GM21717 (cell line): ENCODE data around the gene DQX1.
A peak's percentile ranks its signal among the peaks of the same experiment; 100 is the strongest.

ENCODE experiments used
- ATAC-seq: cut with Tn5 transposase; IDR thresholded peaks from one replicate; pipeline ENCODE4 v1.9.1; 2021; ENCODE audit warnings: mild to moderate bottlenecking, moderate library complexity; ENCODE audit not compliant: unreplicated experiment

Gene DQX1

DNA sequence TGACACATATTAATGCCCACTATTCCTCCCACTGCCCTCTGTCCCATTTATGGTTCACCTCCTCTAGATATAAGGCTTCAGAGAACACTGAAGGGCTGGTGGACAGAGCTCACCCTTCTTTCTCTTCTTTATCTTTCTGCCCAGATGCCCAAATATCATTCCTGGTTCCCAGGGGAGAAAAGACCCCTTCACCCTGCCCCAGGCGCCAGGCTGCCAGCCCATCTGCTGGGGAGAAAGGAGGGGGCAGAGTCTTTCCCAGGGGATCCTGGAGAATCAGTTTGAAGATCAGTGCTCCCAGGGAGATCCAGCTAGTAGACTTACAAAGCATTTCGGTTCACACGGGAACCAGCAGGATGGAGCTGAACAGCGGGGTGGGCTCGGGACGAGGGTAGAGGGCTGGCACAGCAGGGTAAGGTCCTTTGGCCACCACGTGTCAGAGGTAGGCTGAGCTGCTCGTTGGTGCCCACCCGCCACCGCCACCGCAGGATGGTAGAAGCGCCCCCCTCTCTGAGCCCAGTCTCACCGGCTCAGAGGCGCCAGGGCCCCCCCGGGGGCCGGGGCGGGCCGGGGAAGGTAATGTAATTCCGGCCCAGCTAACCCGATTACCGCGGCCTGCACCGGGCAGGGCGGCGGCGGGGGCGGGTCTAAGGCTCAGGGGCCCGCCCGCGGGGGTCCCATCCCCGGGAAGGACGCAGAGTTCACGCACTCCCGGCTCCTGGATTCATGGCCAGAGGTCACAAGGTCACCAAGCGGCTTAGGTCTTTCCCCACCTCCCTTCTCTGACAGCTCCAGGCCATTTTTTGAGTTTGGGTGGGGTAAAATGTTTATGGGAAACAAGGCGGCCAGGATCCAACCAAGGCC, 13.1 kb downstream of the DQX1 start:
- ATAC-seq: no peak

DNA sequence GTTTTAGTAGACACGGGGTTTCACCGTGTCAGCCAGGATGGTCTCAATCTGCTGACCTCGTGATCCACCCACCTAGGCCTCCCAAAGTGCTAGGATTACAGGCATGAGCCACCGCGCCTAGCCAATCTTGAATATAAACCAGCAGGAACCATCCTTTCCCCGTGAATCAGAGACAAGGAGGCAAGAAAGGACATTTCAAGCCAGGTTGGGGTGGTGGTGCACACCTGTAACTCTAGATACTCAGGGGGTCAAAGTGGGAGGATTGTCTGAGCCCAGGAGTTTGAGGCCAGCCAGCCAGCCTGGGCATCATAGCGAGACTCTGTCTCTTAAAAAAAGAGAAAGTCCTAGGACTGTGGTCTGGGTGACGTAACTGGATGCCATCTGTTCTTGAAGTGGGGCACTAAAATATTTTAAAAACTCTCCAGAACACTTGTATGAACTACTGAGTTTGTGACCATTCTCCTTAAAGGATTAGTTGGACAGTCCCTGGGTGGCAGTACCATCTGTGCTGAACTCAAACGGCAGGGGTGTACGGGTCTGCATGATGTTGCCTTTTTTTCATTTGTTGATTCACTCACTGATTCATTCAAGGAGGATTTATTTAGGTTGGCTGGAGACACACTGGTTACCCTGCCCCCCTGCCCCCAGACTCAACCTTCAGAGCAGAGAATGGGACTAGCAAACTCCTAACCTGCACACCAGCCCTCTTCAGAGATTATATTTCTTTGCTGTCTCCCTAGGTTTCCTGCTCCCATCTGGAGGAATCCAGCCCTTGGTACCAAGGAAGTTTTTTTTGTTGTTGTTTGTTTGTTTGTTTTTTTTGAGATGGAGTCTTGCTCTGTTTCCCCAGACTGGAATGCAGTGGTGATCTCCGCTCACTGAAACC, 14.7 kb downstream of the DQX1 start:
- ATAC-seq: no peak

DNA sequence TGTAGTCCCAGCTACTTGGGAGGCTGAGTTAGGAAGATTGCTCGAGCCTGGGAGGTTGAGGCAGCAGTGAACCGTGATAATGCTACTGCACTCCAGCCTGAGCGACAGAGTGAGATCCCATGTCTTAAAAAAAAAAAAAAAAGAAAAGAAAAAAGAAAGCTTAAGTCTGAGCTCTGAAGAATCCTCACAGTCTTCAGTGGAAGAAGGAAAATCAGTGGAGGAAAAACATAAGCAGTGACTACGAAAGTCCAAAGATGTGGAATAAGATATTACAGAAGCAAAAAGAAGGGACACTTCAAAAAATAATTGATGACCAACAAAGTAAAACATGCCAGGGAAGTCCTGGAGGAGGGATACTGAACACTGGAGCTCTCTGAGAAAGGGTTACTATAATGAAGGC, 15.8 kb downstream of the DQX1 start:
- ATAC-seq: no peak

DNA sequence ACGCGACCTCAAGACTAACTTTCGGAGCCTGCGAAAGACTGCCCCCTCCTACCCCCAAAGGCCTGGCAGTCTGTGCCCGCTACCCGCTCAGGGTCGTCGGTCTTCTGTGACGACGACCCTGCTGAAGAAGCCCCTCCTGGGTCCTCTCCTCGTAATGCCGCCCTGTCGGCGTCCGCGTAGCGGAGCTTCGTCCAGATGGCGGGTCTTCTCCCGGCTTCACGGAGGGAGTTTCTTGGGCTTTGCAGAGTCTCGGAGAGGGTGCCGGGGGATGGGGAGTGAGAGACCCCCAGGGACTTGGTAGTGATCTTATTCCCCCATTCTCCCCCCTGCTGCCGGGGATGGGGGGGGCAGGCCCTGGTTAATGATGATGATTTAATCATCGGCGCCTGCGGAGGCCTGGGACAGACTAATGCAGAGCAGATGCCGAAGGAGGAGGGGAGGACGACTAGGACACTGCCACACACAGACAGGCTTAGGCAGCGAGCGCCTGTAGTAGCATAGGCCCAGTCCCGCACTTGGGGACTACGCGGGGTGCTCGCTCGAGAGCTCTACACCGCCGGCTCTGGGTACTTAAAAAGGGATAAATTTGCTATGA, 18.0 kb downstream of the DQX1 start:
- ATAC-seq: peak; percentile 10

DNA sequence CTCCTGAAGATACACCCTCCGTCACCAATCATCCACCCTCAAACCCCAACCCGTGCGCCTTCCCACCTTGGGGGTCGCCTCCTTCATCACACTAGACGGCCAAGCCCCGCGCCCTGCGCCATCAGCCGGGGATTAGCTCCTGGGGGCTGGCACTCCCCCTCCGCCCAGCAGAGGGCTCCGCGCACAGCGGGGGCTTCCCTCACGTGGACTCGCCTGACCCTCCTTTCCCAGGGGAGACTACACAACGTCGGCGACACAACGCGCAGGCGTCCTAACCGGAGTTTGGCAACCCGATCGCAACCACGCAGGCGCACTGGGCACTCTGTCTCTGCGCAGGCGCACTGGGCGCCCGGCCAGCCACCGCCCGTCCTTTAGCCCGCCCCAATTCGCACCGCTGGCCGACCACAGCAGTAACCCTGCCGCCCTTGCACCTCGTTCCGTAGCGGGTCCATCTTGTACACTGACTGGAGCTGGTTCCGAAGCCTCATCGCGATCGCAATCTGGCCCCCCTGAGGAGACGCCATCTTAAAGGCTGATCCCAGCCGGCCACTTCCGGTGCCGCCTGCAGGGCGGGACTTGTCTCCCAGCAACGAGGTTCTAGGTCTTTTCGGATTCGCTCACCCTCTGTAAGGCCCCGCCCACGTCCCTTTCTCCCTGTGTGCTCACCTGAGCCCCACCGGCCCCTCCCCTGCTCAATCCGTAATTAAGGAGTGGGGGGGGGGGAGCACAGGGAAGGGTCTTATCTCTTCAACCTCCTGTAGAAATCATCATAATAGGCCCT, 18.7 kb downstream of the DQX1 start, which contains the start of gene PCGF1:
Gene PCGF1 (minus strand): TSS at position 551 of the 781 bp plus-strand sequence. CDS start 27 bp downstream, at position 524.
- ATAC-seq: peak; percentile 91

DNA sequence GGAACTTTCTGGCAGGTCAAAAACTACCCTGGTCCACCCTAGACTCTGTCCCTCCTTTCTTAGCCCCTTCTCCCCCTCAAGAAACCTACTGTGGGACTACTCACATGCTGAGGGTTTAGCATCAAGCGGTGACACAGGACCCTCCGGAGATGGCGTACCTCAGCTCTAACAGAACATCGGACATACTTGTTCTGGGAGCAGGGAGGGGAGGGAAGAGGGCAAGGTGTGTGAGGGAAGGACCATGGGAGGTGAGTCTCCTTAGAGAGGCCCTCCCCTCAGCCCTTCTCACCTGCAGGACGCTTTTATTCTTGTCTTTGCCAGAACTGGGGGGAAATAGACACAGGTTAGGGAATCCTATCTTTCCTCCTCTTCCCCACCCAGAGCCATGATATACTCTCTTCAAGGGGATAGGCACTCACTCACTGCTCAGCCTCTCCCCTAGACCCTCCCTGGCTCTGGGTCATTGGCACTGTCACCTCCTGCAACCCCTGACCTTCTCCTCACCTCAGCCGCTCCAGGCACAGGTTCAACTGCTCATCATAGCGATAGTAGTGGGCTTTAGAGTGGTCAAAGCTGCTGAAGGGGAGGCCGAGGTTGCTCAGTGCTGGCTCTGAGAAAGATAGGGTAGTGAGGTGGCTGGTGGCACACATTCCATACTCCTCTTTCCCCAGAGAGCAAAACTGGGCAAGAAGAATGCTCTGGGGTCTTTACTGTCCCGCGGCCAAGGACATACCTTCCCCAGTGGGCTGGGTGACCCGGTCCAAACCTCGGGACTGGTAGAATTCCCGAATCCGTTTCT, 20.4 kb downstream of the DQX1 start:
- ATAC-seq: no peak

DNA sequence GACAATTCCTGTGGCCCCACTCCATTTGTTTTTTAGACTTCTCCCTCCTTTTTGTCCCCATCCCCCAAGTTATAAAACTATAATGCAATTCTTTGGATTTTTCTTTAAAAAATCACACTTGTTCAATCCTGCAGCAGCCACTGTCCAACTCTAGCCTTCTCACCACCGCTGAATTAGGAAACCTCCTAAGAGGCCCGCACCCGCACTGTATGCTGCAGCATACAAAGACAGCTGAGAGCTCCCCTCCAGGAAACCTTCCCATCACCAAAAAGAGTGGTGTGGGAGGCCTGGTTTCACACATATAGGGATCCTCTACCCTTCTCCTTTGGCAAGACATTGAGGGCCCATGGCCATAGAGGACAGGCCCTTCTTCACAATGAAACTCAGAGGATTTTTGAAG, 21.4 kb downstream of the DQX1 start:
- ATAC-seq: no peak

DNA sequence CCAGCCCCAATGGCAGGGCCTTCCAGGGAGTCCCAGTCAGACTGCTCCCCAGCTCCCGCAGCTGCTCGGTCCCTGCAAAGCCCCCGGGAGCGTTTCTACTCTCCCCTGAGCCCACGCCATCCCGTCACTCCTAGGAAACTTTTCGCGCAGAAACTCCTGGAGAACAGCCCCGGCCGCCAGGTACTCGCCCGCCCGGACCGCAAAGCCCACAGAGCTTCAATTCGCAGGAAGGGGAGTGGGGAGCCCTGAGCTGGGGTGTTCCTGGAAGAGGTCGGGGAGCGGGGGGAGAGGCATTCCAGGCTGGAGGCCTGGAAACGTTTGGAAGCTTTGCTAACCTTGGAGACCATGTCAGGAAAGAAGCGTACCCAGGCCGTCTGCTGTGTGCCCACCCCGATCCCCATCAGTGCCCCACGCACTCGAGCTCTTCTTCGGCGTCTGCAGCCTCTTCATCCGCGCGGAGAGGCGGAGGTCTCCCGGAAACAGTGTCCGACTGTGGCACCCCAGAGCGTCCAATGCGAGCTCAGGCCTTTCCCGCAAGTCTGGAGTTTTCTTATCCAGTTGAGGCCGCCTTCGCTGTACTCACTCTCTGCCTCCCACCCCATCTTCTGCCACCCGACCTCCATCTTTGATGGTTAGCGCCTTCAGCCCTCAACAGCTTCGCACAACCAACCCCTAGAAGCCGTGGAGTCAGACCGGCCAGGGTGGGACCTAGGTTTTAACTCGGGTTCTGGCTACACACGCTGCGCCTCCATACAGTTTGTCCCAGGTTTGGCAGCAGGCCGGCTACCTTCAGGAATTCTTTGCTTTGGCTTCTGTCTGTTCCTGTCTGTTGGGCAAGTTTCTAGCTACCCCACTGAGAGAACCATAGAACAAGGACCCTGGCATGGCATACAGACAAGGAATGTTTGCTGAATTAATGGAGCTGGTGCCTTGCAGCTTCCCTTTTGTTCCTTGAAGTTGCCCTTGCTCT, 22.2 kb downstream of the DQX1 start:
- no peak for ATAC-seq

DNA sequence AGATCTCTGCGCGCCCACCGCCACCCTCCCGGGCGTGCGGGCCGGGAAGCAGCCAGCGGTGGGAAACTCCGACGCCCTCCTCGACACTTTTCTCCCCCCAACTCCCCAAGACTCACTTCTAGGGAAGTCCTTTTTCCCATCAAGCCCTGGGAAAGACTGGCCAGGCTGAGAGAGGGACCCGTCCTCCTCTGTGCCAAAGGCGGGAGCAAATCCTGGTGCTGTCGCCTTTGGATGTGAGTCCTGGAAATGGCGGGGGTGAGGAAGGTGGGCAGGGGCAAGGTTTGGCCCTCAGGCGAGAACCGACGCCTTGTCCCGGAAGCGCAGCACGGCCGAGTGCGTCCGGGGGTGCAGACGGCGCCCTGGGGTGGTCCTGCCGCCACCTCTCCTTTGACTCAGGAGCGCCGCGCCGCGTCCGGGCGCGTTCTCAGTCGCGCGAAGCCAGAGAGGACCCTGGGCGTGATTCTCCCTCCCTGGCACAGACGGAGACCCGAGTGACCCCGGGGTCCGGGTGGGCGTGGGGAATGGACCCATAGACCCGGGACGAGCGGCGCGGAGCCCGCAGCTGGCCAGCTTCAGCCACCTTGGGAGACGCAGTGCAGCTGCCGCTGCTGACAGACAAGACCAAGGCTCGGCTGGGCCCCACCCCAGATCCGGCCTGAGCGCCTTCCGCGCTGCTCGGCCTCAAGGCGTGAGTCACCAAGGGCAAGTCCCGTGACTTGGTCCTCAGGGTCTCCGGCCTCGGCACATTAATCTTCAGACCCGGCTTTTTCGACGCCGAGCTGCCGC, 23.1 kb downstream of the DQX1 start:
- no peak for ATAC-seq

DNA sequence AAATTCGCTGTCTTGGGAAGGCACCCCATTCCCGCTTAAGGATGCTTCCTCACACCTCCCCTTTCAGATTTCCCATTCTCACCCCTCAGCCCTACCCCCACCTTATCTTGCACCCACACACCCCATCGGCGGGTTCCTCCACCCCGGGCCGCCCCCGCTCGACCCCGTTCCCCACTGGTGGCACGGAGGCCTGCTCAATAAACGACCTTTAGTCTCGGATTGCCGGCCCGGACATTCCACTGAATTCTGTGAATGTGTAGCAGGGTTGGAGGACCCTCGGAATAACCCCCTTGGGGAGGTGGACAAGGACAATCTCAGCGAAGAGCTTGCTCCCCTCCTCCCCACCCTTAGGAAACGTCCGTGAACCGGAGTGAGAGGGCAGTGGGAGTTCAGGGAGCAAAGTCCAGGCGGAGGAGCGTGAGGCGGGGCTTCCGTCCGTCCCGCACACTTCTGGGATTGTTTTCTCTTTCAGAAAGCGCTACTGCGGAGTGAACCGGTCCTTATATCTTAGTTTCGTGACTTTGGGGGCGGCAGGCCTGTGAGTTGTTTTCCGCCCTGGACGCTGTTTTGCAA, 23.8 kb downstream of the DQX1 start:
- ATAC-seq: no peak

DNA sequence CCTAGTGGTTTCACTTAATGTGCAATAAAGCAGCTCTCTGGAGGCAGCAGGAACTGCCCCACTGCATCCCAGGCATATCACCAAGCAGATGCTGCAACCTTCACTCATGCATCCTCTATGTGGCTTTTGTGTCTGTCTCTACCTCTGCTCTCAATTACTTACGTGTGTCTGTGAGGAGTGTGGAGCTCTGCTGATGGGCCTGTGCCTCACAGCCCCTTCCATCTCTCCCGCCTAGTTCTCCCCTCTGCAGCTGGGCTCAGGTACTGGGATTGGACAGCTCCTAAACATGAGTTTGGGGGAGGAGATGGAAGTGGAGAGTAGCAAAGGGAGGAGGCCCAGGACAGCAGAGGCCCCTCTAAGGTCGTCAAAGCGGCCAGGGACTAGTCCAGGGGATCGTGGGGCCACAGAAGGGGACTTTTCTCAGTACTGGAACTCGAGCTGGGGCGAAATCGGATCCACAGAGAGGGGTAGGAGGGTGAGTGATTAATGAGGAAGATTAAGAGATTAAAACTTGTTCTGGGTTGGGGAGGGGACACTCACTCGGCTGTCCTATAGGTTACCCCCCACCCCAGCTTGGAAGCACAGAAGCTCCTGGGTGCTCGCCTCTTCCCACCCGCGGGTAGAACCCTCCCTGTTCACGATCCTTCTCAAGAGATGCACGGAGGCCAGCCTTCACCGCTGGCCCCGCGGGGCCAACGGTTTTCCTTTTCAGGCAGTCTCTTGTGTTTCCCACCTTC, 24.5 kb downstream of the DQX1 start:
- no peak for ATAC-seq

DNA sequence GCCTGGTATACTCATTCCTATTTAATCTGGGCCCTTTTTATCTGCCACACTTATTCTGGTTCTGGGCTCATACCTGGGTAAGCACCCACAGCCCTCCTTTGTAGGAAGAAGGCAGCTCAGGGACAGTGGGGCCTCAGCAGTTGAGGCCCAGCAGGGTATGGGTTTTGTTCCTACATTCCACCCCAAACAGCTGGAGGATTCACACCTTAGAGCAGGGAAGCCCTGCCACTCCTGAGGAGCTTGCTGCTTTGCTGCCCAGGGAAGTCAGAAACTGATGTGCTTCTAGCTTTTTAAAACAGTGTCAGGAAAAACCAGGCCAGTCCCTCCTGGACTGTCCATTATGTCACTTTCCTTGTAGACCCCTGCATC, 25.5 kb downstream of the DQX1 start:
- ATAC-seq: no peak

DNA sequence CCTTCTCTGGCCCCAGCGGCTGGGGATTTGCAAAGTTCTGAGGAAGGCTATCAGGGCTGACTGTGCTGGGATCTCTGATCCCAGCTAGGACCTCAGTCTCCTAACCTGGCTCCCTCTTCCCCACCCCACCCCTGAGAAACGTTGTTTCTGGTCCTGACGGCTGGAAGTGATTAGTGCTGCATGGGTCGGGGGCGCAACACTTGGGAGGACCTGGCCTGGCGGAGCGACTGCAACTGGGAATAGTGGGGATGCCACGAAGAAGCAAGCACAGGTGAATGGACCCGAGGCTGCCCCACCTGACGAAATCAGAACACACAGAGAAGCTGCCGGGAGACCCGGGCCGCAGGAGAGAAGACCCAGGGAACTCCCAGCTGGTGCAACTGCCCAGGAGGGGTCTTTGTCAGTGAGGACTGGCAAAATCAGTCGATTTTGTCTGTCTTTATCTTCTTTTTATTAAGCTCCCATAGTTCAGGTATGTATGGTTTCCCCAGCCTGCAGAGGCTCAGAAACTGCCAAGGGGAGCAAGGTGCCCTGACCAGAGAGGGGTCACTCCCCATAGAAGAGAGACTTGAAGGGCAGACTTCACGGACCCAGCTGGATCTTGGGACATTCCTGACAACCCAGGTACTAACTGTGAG, 26.0 kb downstream of the DQX1 start:
- no peak for ATAC-seq

DNA sequence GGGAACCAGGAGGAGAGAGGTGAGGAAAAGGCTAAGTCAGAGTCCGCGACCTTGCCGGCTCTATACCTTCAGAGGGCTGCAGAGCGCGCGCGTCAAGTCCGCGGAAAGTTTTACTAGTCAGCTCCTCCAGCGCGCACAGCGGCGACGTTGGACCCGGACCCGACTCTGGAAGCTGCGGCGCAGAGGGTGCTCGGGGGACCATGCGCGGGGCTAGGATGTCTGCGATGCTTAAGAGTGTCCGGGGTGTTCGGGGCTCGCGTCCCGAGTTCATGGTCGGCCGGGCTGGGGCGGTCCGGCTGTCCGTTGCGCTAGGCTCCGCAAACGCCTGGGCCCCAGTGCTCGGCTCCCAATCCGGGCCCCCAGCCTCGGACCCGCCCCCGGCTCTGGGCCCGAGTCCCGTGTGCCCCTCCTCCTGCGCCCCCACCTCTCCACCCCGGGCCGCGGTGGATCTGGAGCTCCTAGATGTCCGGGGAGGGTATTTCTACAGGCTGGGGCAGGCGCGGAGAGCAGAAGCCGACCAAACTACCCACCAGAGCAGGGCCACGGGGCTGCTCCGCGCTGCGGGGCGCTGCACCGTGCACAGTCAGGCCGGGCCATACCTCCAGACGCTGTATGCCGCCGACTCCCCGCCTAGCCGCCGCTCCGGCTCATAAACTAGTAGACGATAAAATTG, 26.6 kb downstream of the DQX1 start, which contains the start of gene LBX2:
Gene LBX2 (minus strand): TSS at position 337 of the 673 bp plus-strand sequence. CDS start 66 bp downstream, at position 271.
- ATAC-seq: no peak

DNA sequence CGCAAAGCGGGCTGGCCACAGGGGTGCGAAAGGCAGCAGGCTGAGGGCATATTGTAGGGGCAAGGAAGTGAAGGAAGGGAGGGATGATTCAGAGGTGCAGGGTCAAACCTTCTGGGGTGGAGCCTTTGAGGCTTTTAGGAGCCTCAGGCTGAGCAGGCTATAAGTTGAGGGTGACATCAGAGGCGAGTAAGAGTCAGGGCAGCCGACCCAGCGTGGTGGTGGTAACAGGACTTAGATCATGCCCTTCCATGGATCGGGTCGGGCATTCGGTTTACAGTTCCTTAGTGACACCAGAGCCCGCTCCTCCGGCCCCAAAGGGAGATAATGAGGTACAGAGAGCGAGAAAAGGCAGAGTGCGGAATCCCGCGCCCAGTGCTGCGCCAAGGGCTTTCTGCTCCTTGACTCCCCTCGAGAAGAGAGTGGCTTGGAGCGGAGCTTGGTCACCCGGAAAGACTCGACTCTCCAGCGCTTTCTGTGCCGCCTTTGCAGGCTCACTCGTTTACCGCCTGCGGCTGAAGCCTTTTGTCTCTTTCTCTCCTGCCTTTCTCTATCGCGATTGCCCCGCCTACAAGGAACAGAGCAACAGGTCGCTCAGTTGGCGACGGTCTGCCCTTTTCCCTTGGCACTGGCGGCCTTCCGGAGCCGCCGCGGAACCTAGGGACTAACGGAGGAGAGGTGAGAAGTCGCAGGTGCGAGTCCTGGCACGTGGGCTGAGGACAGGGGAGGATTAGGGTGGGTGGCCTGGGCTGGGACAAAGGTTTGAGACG, 27.3 kb downstream of the DQX1 start:
- no peak for ATAC-seq
